DND-41 (cell line): ENCODE data around the gene HIBADH.
"Not testable (repeated sequence)": the region's sequence is repeated elsewhere in the genome, so short reads cannot be mapped to it uniquely, and the experiment has no call there.

Experiments
- ATAC-seq: fragments of 200-7000 bp; cut with Tn5 transposase; 3 replicates; pipeline ENCODE4 v1.9.1; 2021; ENCODE audit warnings: low read depth; ENCODE audit not compliant: insufficient read depth
- DNase-seq: peaks from one replicate; pipeline ENCODE4 v3.0.0-alpha.2; 2020
- H2AFZ ChIP-seq: 2 replicates; pipeline ENCODE4 v1.6.0; 2012; ENCODE audit warnings: low read depth, low read length
- H3K27ac ChIP-seq: 2 replicates; pipeline ENCODE4 v1.5.1; 2012; ENCODE audit warnings: low read length, inconsistent platforms
- H3K27me3 ChIP-seq: fragments of 200-600 bp; sonication (generic); 2 replicates; pipeline ENCODE4 v1.6.0; 2012; ENCODE audit warnings: low read length, mild to moderate bottlenecking, inconsistent platforms; ENCODE audit not compliant: insufficient read depth, poor library complexity
- H3K36me3 ChIP-seq: 2 replicates; pipeline ENCODE4 v1.5.1; 2012; ENCODE audit warnings: low read length, inconsistent platforms; ENCODE audit not compliant: insufficient read depth
- H3K4me1 ChIP-seq: 2 replicates; pipeline ENCODE4 v1.5.1; 2012; ENCODE audit warnings: mild to moderate bottlenecking, low read length; ENCODE audit not compliant: insufficient read depth
- H3K4me2 ChIP-seq: 2 replicates; pipeline ENCODE4 v1.6.0; 2012; ENCODE audit warnings: mild to moderate bottlenecking, moderate library complexity, low read length, inconsistent platforms; ENCODE audit not compliant: insufficient read depth
- H3K4me3 ChIP-seq, 2 experiments: fragments of 200-600 bp in 1 of 2; shearing (Covaris generic) in 1 of 2; 2 replicates each; pipeline ENCODE4 v1.5.1; 2012 to 2016; ENCODE audit warnings: inconsistent platforms in 2 of 2, low read length in 2 of 2, mild to moderate bottlenecking in 2 of 2, low read depth in 1 of 2, moderate library complexity in 1 of 2
- H3K79me2 ChIP-seq: 2 replicates; pipeline ENCODE4 v1.6.0; 2012; ENCODE audit warnings: low read length, inconsistent platforms; ENCODE audit not compliant: insufficient read depth
- H3K9ac ChIP-seq: 2 replicates; pipeline ENCODE4 v1.6.0; 2012; ENCODE audit warnings: low read depth, mild to moderate bottlenecking, inconsistent platforms, low read length, moderate library complexity
- H3K9me3 ChIP-seq: 2 replicates; pipeline ENCODE4 v1.5.1; 2012; ENCODE audit warnings: low read length, moderate library complexity, mild to moderate bottlenecking, inconsistent platforms; ENCODE audit not compliant: insufficient read depth, severe bottlenecking
- H4K20me1 ChIP-seq: 2 replicates; pipeline ENCODE4 v1.6.0; 2012; ENCODE audit warnings: low read length; ENCODE audit not compliant: insufficient read depth
- CTCF ChIP-seq: IDR thresholded peaks from 2 replicates; pipeline ENCODE4 v1.5.1; 2012; ENCODE audit warnings: borderline replicate concordance, low read length, moderate library complexity, mild to moderate bottlenecking; ENCODE audit not compliant: poor library complexity, severe bottlenecking; ENCODE audit errors: extremely low read depth
- EZH2 ChIP-seq: IDR thresholded peaks from 3 replicates; pipeline ENCODE4 v1.6.1; 2012; ENCODE audit warnings: borderline replicate concordance, low read depth, mild to moderate bottlenecking, moderate library complexity, low read length, inconsistent platforms; ENCODE audit not compliant: severe bottlenecking

HIBADH gene

GRCh38 chr7:27678617-27679260 lies 16.1 kb upstream of the HIBADH start:
- Histone ChIP-seq H2AFZ (no peak overlapping the region), H3K4me3 (no peak overlapping the region), H4K20me1 (no peaks in the 10 kb centered on the region), H3K27ac (no peak overlapping the region), H3K79me2 (no peaks in the 10 kb centered on the region), H3K9me3 (no peaks in the 10 kb centered on the region), H3K9ac (no peak overlapping the region), H3K27me3 (no peaks in the 10 kb centered on the region), H3K4me1 (no peaks in the 10 kb centered on the region), H3K4me2 (no peak overlapping the region), H3K36me3 (no peaks in the 10 kb centered on the region)
- DNase-seq (no peak), ATAC-seq (no peak)
- no peak for TF ChIP-seq CTCF
- no peak for TF ChIP-seq EZH2

DNA sequence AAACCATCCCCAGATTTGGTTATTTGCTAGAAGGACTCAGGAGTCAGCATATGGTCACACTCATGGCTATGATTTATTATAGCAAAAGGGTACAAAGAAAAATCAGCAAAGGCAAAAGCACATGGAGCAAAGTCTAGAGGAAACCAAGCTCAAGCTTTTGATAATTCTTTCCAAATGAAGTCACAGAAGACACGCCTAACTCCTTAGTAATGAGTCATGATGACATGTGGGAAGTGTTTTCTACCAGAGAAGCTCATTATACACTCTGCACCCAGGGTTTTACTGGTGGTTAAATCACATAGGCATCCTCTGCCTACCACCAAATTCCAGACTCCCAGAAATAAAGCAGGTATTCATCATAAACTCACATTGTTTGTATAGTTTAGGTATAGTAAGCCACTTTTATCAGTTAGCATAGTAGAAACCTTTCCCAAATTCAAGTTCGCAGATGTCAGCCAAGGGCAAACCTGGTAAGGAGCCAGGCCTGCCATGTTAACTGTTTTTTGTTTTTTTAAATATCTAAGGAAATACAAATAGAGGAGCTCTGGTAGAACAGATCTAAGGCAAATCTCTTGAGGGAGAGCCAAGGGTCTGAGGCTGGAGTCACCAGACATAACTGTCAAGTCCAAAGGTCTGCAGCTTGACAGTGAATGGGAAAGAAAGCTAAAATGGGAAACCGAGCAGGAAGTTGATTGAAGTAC lies 15.4 kb upstream of the HIBADH start:
- Histone ChIP-seq H3K79me2 (no peaks in the 10 kb centered on the region), H3K9ac (no peak overlapping the region), H3K4me2 (no peak overlapping the region), H3K4me1 (no peaks in the 10 kb centered on the region), H3K9me3 (no peaks in the 10 kb centered on the region), H3K4me3 (no peak overlapping the region), H2AFZ (no peak overlapping the region), H3K27ac (no peak overlapping the region), H3K36me3 (no peaks in the 10 kb centered on the region), H3K27me3 (no peaks in the 10 kb centered on the region), H4K20me1 (no peaks in the 10 kb centered on the region)
- TF ChIP-seq CTCF (no peak), EZH2 (no peak)
- ATAC-seq (no peak), DNase-seq (no peak)

DNA sequence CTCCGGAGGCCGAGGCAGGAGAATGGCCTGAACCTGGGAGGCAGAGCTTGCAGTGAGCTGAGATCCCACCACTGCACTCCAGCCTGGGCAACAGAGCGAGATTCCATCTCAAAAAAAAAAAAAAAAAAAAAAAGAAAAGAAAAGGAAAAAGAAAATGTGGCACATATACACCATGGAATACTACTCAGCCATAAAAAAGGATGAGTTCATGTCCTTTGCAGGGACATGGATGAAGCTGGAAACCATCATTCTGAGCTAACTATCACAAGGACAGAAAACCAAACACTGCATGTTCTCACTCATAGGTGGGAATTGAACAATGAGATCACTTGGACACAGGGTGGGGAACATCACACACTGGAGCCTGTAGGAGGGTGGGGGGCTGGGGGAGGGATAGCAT lies 11.4 kb upstream of the HIBADH start:
- H3K9ac ChIP-seq, H2AFZ ChIP-seq: not testable (repeated sequence)

GRCh38 chr7:27671675-27672074 lies 9.0 kb upstream of the HIBADH start:
- H3K9me3 ChIP-seq = no peaks in the 10 kb centered on the region
- no peak for ATAC-seq
- TF ChIP-seq CTCF (no peak), EZH2 (no peak)
- H3K27ac ChIP-seq = no peak overlapping the region
- H3K36me3 ChIP-seq = no peaks in the 10 kb centered on the region
- H3K4me1 ChIP-seq = no peaks in the 10 kb centered on the region
- no peak overlapping the region for H3K9ac ChIP-seq
- H3K27me3 ChIP-seq = no peaks in the 10 kb centered on the region
- H3K4me3 ChIP-seq = no peak overlapping the region
- no peaks in the 10 kb centered on the region for H3K79me2 ChIP-seq
- DNase-seq = no peak
- H2AFZ ChIP-seq = no peak overlapping the region
- H3K4me2 ChIP-seq = no peak overlapping the region
- H4K20me1 ChIP-seq = no peaks in the 10 kb centered on the region

More for the DNA sequence above, 11.4 kb upstream of the HIBADH start:
- not testable (repeated sequence) for H3K36me3 ChIP-seq, H3K9me3 ChIP-seq, ATAC-seq, H3K4me3 ChIP-seq, H3K27me3 ChIP-seq, H3K27ac ChIP-seq, DNase-seq, H3K4me2 ChIP-seq, H3K79me2 ChIP-seq, H3K4me1 ChIP-seq, H4K20me1 ChIP-seq
